ENCODE results near the gene PPP2R5E.

PPP2R5E gene

GRCh38 chr14:63394841-63395240 lies 148.3 kb downstream of the PPP2R5E start:
- no peak for DNase-seq (ENCODE audit: extremely low read depth, low read depth)
- no peak for TF ChIP-seq CTCF (IDR thresholded peaks at IDR 0.05; ENCODE audit: low read depth, low read length, missing control alignments)
- no peak overlapping the region for H3K4me3 ChIP-seq (replicated peaks; ENCODE audit: low read depth, low read length)

- no peak overlapping the region for H3K4me3 ChIP-seq (replicated peaks; ENCODE audit: low read depth, low read length)
- DNase-seq (ENCODE audit: extremely low read depth, low read depth): no peak
- TF ChIP-seq CTCF (IDR thresholded peaks at IDR 0.05; ENCODE audit: low read depth, low read length, missing control alignments): no peak
Observed at GRCh38 chr14:63394432-63394831, 148.7 kb downstream of the PPP2R5E start.

- DNase-seq (ENCODE audit: extremely low read depth, low read depth): no peak
- TF ChIP-seq CTCF (IDR thresholded peaks at IDR 0.05; ENCODE audit: low read depth, low read length, missing control alignments): no peak
- no peak overlapping the region for H3K4me3 ChIP-seq (replicated peaks; ENCODE audit: low read depth, low read length)
Observed at GRCh38 chr14:63393012-63393411, 150.2 kb downstream of the PPP2R5E start.

- DNase-seq (ENCODE audit: extremely low read depth, low read depth): no peak
- TF ChIP-seq CTCF (IDR thresholded peaks at IDR 0.05; ENCODE audit: low read depth, low read length, missing control alignments): no peak
- H3K4me3 ChIP-seq (replicated peaks; ENCODE audit: low read depth, low read length): no peak overlapping the region
Observed at GRCh38 chr14:63392236-63392635, 150.9 kb downstream of the PPP2R5E start.

- H3K4me3 ChIP-seq (replicated peaks; ENCODE audit: low read depth, low read length): no peak overlapping the region
- DNase-seq (ENCODE audit: extremely low read depth, low read depth): peak; percentile 7
- TF ChIP-seq CTCF (IDR thresholded peaks at IDR 0.05; ENCODE audit: low read depth, low read length, missing control alignments): peak; percentile 83
Observed at GRCh38 chr14:63388766-63389431, 154.3 kb downstream of the PPP2R5E start.

- no peak overlapping the region for H3K4me3 ChIP-seq (replicated peaks; ENCODE audit: low read depth, low read length)
- TF ChIP-seq CTCF (IDR thresholded peaks at IDR 0.05; ENCODE audit: low read depth, low read length, missing control alignments): no peak
- DNase-seq (ENCODE audit: extremely low read depth, low read depth): no peak
Observed at GRCh38 chr14:63387711-63388110, 155.5 kb downstream of the PPP2R5E start.

All from HFF-Myc (cell line).